HTR-8/SVneo (cell line): ENCODE measurements around the gene JAZF1.
"Not testable (repeated sequence)": the region's sequence is repeated elsewhere in the genome, so short reads cannot be mapped to it uniquely, and the experiment has no call there.

Experiments used
- DNase-seq: peaks from one replicate; pipeline ENCODE4 v3.0.0; 2011; ENCODE audit warnings: low spot score, mixed read lengths; ENCODE audit not compliant: insufficient read length
- FAIRE-seq: peaks from 2 replicates; lab custom pipeline; 2011; peaks lifted over from hg19 to GRCh38; lab: Jason Lieb, UNC

The JAZF1 gene

DNA sequence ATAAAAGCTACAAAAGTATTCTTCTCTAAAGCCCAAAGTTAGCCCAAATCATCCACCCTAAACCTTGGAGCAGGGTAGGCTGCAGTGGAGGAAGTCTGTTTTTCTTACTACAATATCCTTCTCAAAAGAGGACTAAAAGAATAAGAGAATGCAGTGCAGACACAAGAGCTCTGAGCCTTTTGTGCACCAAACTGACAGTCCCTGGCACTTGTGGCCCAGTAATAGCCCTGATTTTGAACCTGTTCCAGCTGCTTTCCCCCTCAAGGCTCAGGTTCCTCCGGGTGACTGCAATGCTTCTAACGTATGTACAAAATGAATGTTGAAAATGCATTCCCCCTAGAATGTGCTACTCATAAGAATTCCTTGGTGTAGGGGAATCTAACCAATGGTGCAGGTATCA is 154.4 kb downstream of the JAZF1 start:
- DNase-seq (no peak), FAIRE-seq (no peak)

- DNase-seq (no peak), FAIRE-seq (no peak)
Measured at GRCh38 chr7:28024786-28025334, 155.7 kb downstream of the JAZF1 start.

- DNase-seq: peak; percentile 84
- FAIRE-seq: peak; percentile 99
Measured at GRCh38 chr7:28020302-28020940, 160.2 kb downstream of the JAZF1 start.

DNA sequence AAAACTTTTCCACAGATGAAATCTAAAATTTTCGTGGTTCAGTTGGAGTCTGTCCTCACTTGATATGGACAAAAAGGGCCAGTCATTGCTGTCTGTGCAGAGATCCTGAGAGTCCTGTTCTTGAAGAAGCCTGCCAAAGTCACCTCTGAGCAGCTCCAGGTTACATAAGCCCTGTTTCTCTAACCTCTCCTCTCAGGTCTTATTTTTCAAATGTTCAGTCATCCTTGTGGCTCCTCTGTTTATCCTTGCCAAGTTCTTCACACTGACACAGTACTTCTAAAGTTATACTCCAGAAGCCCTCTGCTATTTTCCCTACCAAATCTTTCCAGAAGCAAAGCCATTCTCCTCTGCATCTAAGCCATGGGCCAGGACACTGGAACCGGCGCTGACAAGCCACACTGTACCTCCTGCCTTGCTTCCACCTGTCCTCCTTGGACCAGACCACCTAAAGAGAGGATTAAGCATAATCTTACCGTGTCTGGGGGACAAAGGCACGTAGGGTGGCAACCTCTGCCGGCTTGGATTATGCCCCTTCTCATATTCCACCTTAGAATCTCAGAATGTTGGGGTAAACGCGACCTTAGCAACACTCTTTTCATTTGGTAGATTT is 161.6 kb downstream of the JAZF1 start:
- no peak for FAIRE-seq
- DNase-seq: no peak

GRCh38 chr7:28018446-28018845 is 162.1 kb downstream of the JAZF1 start:
- DNase-seq: no peak
- FAIRE-seq: no peak

DNA sequence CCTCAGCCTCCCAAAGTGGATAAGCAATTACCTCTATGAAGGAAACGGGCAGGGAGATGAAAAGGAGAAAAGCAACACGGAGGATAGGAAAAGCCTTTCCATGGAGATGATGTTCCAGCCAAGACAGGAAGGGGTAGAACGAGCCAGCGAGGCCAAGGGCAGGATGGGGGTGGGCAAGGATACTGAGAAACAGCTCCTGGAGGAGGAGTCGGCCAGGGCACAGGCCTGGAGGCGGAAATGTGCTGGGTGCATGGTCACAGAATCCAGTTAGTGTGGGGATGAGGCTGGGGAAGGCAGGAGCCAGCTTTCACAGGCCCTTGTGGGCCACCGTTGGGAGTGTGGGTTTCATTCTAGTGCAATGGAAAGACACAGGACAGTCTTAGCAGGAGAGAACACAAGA is 162.6 kb downstream of the JAZF1 start:
- no peak for DNase-seq
- FAIRE-seq: no peak

GRCh38 chr7:28017372-28017771 is 163.2 kb downstream of the JAZF1 start:
- DNase-seq (no peak), FAIRE-seq (no peak)

- FAIRE-seq (no peak), DNase-seq (no peak)
Measured at GRCh38 chr7:28016297-28016696, 164.3 kb downstream of the JAZF1 start.

GRCh38 chr7:28015169-28015568 is 165.4 kb downstream of the JAZF1 start:
- FAIRE-seq: no peak
- no peak for DNase-seq

DNA sequence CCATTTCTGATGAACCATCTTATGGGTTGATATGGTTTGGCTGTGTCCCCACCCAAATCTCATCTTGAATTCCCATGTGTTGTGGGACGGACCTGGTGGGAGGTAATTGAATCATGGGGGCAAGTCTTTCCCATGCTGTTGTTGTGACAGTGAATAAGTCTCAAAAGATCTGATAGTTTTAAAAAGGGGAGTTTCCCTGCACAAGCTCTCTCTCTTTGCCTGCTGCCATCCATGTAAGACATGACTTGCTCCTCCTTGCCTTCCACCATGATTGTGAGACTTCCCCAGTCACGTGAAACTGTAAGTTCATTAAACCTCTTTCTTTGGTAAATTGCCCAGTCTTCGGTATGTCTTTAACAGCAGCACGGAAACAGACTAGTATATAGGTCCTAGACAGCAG is 166.3 kb downstream of the JAZF1 start:
- DNase-seq, FAIRE-seq: not testable (repeated sequence)

- DNase-seq (no peak), FAIRE-seq (no peak)
Measured at GRCh38 chr7:28013441-28013840, 167.2 kb downstream of the JAZF1 start.

- FAIRE-seq: no peak
- no peak for DNase-seq
Measured at GRCh38 chr7:28013019-28013418, 167.6 kb downstream of the JAZF1 start.

DNA sequence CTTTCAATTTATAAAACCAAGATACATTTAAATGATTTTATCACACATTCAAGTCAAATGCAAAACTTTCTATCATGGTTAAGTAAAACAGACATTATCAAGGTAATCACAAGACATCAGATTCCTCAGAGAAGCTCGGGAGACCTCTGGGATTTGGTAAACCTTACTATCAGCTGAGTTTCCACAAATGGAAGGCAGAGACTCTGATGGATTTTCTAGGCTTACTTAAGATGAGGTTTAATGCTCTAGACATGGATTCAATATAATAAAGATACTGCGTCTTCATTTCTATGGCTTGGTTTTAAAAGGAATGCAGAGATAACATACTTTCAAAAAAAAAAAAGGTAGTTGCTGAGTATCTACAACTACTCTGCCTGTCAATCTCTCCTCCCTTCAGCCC is 171.7 kb downstream of the JAZF1 start:
- no peak for DNase-seq
- no peak for FAIRE-seq

DNA sequence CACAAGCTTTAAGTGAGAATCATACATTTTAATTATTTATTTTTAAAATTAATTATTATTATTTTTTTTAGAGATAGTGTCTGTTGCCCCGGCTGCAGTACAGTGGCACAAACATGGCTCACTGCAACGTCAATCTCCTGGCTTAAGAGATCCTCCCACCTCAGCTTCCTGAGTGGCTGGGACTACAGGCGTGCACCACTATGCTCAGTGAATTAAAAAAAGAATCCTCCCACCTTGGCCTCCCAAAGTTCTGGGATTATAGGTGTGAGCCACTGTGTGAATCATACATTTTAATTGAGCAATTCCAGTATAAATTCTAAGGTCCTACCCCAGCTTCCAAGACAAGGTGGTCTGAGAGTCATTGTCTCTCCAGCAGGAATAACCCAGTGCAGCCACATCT is 172.4 kb downstream of the JAZF1 start:
- DNase-seq: no peak
- no peak for FAIRE-seq

DNA sequence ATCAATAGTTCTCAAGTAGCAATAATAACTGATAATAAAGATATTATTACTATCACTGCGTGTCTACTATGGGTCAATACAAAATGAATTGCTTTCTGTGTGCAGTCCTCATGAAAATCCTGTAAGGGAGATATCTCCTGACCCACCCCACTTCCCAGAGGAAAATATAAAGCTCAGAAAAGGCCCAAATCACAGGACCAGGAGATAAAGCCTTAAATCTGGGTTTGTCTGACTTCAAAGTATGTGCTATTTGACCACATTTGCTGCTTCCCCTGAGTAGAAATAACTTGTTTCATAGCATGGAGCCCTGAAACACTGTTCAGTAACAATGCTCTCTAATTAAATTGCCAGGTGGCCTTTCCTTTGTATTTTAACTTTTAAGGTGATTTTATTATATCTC is 174.1 kb downstream of the JAZF1 start:
- DNase-seq: no peak
- no peak for FAIRE-seq

DNA sequence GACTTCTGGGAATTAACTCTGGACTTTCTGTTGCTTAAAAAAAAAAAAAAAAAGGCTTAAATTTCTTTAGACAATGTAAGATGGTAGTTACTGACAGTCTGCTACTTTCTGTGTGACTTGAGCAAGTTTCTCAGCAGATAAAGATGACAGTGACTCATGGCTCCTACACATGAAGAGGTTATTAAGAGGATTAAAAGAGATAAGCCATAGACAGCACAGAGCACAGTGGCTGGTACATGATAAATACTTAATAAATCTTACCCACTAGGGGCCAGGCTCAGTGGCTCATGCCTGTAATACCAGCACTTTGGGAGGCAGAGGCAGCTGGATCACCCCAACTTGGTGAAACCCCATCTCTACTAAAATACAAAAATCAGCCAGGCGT is 174.8 kb downstream of the JAZF1 start:
- FAIRE-seq: no peak

DNA sequence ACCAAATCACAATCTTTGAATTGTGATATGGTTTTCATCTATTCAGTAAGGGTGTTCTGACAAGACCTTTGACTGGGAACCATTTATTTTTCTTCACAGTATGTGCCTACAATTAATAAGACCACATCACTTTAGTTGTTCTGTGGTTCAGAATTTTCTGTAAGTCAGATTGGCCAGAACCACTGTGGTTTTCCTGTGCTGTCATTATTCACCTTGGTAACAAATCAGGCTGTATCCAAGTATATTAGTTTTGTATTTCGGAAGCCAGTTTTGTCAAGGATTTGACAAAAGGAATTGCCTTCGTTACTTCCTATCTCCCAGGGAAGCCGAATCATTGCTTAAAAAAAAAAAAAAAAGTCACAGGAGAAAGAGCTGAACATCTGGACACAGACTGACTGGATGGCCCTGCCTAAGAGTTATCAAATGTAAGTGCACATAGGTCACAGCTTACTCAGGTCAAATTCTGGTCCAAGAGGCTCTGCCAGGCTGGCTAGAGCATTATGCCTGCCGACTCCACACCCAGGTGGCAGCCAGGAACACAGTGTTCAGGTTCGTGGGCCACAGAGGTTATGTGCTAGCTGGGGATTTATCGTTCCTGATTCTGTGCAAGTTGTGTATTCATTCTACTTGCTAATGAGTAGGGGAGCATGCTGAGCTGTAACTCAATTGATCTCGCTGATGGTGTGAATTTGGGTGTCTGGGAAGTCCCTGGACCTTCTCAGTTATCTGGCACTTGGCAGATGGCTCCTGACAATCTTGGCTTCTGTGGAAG is 175.3 kb downstream of the JAZF1 start:
- DNase-seq: no peak
- no peak for FAIRE-seq

More for the DNA sequence above, 174.8 kb downstream of the JAZF1 start:
- no peak for DNase-seq

DNA sequence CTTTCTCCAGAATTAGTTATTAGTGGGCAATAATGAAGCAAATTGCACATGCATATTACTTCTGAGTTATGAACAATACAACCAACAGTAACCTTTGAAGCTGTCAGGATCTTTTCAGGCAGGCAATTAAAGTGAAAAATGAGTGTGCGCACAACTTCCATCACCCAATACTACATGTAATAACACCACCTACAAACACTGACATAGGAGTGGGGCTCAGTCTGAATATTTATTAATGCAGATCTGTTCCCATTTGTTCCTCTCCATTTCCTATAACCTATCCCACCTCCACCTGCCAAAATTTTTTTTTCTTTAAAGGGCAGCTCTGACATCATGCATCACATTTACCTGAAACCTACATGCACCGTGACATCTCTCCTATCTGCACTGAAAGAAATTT is 177.2 kb downstream of the JAZF1 start:
- FAIRE-seq: no peak
- DNase-seq: no peak

DNA sequence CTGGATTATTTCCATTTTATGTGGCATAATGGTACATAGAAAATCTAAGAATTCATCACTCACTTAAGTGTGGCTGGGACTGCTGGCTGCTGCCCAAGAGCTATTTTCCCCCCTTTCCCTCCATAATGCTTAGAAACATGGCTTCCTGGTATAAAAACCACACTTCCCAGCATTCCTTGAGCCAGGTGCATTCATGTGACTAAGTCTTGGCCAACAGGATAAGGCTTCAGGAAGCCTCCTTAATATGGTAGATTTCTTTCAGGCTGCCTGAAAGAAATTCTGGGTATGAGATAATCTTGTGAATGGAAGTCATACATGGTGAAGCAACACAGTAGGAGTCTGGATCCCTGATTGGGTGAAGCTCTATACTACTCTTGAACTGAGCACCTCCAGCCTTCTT is 178.0 kb downstream of the JAZF1 start:
- DNase-seq (no peak), FAIRE-seq (no peak)

- no peak for DNase-seq
- FAIRE-seq: no peak
Measured at GRCh38 chr7:28001896-28002295, 178.7 kb downstream of the JAZF1 start.

- FAIRE-seq: no peak
- no peak for DNase-seq
Measured at GRCh38 chr7:27999829-28000228, 180.8 kb downstream of the JAZF1 start.
